GM12864 (cell line): ENCODE measurements around the gene TTLL5.

ENCODE experiments used
- DNase-seq: peaks from one replicate; pipeline ENCODE4 v3.0.0-alpha.2; 2011; ENCODE audit warnings: low read depth
- H3K4me3 ChIP-seq: 2 replicates; pipeline ENCODE4 v1.5.1; 2011; ENCODE audit warnings: mild to moderate bottlenecking, low read depth, low read length, control low read depth
- CTCF ChIP-seq: IDR thresholded peaks from 2 replicates; pipeline ENCODE4 v1.5.1; 2011; ENCODE audit warnings: low read depth, mild to moderate bottlenecking, moderate library complexity, low read length, control low read depth, inconsistent platforms; ENCODE audit errors: missing control alignments

Gene TTLL5

GRCh38 chr14:75720116-75720515 is 59.1 kb downstream of the TTLL5 start:
- no peak for DNase-seq
- H3K4me3 ChIP-seq = no peak overlapping the region

DNA sequence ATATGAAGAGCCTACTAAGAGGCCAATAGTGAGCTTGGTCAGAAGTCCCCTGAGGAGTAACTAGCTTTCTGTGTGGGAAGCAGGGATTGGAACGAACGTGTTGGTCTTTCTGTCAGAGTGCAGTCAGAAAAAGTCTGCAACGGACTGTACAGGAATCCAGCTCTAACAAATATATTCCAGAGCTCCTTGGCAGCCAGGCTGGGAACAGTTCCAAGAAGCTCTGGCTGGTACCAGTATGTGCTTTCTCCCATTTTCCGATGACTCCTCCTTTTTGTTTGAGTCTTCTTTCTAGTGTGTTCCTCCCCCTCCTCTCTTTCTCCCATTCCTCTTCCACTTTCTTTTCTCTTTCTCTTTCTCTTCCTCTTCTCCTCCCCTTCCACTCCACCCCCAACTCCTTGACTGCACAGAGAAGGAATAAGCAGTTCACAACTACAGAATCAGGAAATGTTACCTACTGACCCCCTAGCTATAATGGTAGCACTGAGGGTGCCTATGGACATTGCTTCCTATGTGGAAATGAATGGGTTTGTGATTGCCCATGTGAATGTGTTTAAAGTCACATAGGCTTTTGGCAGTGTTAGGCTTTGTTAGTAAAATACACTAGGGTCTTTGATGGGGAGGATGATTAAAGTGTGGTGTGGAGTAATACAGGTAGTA is 59.9 kb downstream of the TTLL5 start:
- no peak for DNase-seq
- TF ChIP-seq CTCF = no peak
- no peak overlapping the region for H3K4me3 ChIP-seq

More at GRCh38 chr14:75720116-75720515, 59.1 kb downstream of the TTLL5 start:
- no peak for TF ChIP-seq CTCF

DNA sequence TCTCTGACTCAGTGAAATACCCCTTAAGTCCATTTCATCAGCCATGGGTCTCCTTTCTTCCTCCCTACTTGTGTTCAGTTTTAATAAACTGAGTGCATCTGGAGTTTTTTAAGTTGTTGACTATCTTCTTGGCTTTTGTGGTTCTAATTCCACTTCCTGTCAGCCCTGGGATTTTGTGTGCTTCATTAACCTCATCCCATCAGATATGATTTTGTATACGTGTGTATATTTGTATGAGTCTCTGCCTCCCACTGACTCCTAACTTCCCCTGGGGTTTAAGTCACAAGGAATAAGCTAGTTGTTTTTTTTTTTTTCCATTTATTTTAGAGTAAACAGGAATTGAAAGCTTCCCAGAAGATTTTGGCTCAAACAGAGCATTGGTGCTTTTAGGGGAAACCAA is 62.7 kb downstream of the TTLL5 start:
- no peak for TF ChIP-seq CTCF
- no peak for DNase-seq

GRCh38 chr14:75724414-75725204 is 63.6 kb downstream of the TTLL5 start:
- no peak for DNase-seq
- no peak for TF ChIP-seq CTCF
- H3K4me3 ChIP-seq = no peak overlapping the region

More for the DNA sequence above, 62.7 kb downstream of the TTLL5 start:
- no peak overlapping the region for H3K4me3 ChIP-seq

- H3K4me3 ChIP-seq = no peak overlapping the region
- DNase-seq = no peak
- TF ChIP-seq CTCF = no peak
These were observed 64.4 kb downstream of the TTLL5 start for GRCh38 chr14:75725481-75725880.

DNA sequence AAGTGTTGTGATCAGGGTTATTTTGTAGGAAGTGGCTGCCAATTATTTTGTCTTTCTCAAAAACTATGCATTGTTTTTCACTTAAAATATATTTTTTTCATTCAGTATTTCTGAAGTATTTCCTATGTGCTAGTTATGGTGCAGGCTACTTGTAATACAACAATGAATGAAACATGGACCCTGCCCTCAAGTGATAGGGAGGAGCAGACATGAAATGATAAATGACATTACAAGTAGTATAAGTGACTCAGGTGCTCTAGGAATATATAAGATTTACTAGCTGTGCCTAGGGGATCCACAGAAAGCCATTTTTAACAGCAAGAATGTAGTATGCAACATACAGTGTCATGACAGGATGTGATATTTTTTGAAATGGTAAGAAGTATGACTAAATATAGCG is 65.3 kb downstream of the TTLL5 start:
- H3K4me3 ChIP-seq = no peak overlapping the region
- no peak for TF ChIP-seq CTCF
- no peak for DNase-seq
